Measurements from ENCODE around the gene VIPR1.

GRCh38 chr3:42539871-42540714, 37.6 kb downstream of the VIPR1 start:
- TF ChIP-seq EZH2phosphoT487 (IDR thresholded peaks at IDR 0.05; ENCODE audit: insufficient read depth, low read depth) (no peak), EZH2 (IDR thresholded peaks at IDR 0.05; ENCODE audit: insufficient read depth, poor library complexity, severe bottlenecking) (no peak)

All from GM23248 (cell line).